GM21723 (cell line): ENCODE measurements around the gene RPL29.
A peak's percentile ranks its signal among the peaks of the same experiment; 100 is the strongest.

Experiments
- ATAC-seq: cut with Tn5 transposase; IDR thresholded peaks from one replicate; pipeline ENCODE4 v1.9.1; 2021; ENCODE audit warnings: mild to moderate bottlenecking, moderate library complexity; ENCODE audit not compliant: unreplicated experiment

Gene RPL29

DNA sequence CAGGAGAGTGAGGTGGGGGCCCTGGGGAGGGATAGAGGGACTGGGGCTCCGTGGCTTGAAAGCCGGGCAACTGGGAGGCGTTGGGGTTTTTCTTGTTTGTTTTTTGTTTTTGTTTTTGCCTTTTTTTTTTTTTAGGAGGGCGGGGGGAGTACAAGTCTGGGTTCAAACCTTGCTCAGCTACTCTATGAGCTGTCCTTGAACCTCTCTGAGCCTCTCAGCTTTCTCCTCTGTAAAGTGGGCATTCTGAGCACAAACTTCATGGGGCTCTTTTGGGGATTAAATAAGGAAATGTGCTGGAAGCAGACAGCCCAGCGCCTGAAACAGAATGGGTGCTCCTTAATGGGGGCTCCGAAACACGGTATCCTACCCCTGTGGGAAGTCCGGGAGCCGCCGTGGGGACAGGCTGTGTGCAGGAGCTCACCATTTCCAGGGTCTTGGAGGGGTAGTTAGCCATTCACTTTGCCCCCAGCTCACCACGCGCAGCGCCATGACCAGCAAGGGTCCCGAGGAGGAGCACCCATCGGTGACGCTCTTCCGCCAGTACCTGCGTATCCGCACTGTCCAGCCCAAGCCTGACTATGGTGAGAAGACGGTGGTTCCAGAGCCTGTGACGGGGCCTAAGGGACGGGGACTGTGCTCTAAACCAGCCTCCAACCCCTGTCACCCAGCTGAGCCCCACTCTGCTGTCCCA lies 12.0 kb downstream of the RPL29 start:
- ATAC-seq, result no peak

DNA sequence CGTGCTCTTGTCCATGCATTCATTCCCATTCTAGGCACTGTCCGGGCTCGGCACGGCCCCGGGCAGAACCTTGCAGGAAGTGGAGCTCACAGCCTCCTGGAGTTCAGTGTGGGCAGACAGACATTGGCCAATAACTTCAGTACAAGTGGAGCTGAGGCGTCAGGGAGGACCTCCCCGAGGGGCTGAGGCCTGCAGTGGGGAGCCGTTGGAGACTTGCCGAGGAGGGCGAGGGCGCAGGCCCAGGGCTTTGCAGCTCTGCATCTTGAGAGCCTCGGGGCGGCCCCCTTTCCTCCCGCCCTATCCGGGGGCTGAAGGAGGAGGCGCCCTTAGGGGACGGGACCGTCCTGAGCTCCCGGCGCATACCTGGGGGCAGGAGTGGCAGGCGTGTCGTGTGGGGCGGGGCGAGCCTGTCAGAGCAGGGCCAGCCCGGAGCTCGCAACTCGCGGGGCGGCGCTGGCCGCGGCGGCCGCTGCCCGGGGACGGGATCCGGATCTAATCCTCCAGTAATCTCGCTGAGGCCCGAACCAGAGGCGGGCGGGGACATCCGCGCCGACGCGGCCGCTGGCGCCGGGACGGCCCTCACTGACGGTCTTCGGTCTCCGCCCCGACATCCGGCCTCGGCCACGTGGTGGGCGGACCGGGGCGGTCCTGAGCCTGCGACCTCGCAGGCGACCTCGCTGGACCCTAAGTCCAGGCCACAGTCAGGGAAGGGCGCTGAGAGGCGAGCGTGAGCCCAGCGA lies 12.7 kb downstream of the RPL29 start, which contains the start of gene ACY1:
Gene ACY1, plus strand, starts transcription at position 698 of the 740 bp plus-strand sequence. CDS start 530 bp downstream, outside the sequence.
- peak; percentile 75 for ATAC-seq

DNA sequence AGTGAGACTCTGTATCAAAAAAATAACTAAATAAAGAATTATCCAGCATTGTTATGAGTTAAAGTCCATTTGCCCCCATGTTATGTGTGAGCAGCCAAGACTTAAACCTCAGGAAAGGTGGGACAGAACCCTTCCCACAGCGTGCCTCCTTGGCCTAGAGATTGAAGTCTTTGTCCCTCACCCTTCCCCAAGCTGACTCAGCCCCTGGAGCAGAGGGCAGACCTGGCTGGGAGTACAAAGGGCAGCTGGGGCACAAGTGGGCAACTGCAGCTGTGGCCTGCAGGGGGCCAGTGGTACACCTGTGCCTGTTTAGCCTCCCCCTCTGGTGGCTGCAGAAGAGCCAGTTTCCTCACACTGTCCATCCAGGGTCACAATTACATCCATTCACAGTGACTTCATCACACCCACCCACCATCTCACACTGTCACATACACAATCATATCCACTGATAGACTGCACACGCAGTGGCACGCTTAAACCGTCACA lies 13.3 kb downstream of the RPL29 start:
- peak; percentile 47 for ATAC-seq

DNA sequence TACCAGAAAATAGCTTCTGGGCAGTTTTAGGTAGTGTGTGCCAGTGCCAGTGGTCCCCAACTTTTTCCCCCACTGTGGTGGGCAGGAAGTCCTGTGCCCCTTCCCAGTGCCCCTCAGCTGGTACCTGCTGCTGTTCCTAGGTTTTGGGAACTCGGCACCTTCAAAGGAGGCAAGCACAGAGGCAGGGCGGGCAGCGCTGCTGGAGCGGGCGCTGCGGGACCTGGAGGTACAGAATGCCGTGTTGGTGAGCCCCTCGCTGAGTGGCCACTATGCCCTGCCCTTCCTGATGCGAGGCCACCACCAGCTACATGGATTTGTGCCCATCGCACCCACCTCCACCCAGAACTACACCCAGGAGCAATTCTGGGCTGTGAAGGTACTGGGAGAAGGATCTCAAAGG lies 15.4 kb downstream of the RPL29 start:
- ATAC-seq, result no peak

DNA sequence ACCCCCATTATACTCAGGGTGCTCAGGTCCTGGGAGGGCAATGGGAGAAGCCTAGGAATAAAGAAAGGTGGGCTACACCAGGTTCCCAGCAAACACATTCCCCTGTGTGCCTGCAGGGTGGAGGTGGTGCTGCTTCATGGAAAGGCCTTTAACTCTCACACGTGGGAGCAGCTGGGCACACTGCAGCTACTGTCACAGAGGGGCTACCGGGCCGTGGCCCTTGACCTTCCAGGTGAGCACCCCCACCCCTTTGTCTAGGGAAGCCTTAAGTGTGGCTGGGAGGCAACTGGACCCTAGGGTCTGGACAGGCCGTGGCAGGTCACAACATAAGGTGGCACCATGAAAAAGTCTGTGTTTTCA lies 17.6 kb downstream of the RPL29 start:
- ATAC-seq, result no peak

DNA sequence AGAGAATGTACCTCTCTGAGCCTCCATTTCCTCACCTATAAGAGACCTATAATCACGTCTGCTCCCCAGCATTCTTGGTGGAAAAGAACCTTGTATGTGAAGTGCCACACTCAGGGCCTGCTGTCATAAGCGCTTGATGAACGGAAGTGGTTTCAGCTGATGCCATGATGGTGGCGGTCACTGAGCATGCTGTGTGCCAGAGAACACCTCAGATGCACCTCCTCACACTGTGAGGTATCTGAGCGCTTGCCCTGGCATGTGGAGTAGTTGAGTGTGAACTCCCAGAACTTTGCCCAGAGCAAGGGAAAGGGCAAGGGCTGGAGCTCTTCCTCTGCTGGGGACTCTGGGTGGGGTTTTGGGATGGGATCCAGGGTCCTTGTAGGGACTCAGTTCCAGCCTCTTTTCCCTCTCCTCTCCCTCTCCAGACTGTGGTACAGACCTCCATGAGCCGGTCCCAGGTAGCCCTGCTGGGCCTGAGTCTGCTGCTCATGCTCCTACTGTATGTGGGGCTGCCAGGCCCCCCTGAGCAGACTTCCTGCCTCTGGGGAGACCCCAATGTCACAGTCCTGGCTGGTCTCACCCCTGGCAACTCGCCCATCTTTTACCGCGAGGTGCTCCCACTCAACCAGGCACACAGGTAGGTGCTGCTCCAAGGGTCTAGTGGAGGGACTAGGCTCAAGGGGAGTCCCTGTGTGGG lies 18.1 kb downstream of the RPL29 start:
- no peak for ATAC-seq

DNA sequence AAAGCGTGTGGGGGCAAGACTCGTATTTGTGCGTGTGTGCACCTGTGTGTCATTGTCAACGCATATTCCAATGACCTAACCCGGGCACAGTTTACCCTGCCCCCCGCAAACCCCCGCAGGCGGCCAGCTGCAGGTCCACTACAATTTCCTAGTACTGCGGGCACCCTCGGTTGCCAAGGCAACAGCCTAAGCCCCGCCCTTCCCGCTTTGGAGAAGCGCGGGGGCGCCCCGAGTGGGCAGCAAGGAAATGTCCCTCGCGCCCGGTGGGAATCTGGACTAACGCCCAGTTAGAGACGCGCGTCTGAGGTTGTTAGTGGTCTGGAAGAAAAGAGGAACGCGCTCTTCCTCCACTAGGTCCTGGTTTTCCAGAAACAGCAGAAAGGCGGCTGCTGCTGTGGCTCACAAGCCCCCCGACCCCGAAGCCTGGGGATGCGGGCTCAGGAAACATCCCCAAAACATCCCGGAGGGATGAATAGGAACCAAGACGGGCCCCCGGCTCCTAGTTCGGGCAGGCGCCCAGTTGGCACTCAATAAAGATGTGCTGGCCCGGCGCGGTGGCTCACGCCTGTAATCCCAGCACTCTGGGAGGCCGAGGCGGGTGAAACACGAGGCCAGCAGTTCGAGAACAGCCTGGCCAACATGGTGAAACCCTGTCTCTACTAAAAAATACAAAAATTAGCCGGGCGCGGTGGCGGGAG lies 19.7 kb downstream of the RPL29 start:
- ATAC-seq, result no peak

DNA sequence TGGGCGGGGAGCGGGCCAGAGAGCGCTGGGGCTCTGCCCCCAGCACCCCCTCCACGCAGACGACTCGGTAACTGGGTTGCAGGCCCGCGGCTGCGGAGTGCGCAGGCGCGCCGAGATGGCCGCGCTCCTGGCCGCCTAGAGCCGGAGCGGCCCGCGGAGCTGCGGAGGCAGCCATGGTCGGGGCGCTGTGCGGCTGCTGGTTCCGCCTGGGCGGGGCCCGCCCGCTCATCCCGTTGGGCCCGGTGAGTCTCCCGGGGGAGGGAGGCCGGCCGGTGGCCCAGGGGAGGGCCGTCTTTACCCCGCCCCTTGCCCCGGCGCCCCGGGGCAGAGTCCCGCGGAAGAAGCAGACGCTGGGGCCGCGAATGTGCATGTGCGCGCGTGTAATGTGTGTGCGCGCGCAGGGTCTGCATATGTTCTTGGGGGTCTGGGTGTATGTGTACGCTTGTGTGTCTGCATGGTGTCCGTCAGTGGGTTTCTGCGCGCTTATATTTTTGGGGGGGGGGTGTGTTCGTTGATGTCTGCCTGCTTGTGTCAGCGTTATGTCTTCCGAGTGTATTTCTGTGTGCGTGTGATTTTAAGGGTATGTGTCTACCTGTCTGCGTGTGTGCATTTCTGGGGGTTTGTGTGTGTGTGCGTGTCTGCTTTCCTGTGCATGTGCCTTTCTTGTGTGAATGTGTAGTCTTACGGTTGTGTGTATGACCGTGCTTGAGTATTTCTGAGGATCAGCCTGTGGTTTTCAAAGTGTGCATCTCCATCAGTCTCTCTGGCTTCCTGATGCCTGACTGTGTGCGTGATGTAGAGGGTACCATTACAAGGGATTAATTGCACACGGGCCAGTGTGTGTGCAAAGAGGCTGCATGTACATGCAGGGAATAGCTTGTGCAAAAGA lies 20.5 kb downstream of the RPL29 start, which contains the start of gene ABHD14A:
Gene ABHD14A, plus strand, starts transcription at position 102 of the 889 bp plus-strand sequence. Its CDS starts 72 bp downstream, at position 174.
- ATAC-seq, result peak; percentile 51

DNA sequence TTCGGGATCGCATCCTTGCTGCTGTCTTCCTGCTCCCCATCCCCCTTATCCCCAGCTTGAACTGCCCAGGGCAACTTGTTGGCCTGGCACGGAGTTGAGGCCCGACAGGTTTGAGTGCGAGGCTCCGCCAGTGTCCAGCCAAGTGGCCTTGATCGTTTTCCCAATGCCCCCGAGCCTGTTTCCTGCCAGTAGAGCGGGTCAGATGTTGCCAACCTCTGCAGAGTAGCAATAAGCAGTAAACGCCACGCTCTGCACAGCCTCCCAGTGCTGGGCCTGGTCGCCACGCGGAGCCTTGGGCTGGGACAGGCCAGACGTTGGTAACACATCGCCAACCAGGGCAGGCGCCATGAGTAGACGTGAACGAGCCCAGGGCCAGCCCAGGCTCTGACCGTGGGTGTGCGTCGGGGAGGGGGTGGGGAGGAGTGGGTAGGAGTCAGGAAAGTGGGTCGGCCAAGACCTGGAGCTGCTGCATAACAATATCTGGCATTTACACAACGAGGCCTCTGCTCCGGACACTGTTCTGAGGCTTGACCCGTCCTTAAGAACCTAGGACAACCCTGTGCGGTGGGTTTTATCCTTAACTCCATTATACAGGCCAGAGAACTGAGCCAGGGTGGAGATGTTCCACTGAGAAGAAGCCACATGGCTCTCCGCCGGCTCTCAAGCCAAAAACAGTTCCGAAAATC lies 21.3 kb downstream of the RPL29 start:
- peak; percentile 4 for ATAC-seq

DNA sequence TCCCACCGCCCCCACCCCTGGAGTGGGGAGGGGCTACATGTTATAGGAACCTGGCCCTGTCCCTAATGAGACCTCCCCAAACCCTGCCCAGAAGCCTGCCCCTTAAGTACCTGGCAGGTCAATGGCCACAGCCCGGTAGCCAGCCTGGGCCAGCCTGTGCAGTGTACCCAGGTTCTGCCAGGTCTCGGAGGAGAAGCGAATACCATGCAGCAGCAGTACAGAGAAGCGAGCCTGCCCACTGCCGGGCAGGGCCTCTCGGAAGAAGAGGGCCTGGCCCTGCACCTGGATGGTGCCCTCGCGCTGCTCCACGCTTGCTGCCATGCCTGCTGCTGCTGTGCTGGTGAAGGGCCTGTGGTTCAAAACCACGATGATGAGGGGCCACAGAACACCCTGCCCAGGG lies 24.3 kb downstream of the RPL29 start:
- no peak for ATAC-seq

DNA sequence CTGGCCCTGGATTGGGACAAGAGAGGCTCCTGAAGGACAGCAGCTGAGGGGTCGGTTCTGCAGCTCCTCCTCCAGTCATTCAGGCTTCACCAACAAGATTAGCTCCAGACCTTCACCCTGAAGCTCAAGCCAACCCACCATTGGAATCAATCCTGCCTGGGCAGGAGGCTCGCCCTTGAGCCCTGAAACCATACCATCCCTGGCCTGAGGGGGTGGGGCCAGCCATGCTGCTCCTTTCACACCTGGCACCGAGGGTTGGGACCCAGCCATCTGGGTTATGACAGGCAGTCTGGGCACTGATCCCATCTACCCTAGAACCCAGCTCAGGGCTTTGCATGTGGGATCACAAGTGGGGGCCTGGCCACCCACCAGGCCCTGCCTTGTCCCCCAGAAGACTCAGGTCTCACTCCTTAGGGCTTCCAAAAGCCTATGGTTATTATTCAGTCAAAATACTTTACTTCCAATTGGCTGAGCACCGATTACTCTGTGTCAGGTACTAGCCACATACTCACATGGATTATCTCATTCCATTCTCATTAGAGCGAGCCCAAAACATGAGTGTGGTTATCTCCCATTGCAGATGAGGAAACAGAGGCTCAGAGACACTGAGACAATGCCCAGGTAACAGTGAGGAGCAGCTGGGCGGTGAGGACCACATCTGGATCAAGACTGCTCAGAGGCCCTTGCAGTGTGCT lies 24.9 kb downstream of the RPL29 start:
- ATAC-seq, result no peak

DNA sequence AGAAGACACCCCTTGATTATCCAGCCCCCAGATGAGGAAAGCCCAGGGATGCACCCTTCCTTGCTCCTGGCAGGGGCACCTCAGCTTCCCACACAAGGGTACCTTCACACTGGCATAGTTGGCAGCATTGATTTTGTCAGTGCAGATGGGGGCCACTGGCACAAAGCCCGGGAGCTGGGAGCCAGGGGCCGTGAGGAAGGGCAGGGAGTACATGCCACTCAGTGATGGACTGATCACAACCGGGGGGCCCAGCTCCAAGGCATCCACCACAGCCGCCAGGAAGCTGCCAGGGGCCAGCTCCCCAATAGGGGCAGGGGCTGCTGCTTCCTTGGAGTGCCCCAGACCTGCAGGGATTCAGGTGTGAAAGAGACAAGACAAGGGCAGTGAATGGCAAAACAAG lies 25.9 kb downstream of the RPL29 start:
- no peak for ATAC-seq

DNA sequence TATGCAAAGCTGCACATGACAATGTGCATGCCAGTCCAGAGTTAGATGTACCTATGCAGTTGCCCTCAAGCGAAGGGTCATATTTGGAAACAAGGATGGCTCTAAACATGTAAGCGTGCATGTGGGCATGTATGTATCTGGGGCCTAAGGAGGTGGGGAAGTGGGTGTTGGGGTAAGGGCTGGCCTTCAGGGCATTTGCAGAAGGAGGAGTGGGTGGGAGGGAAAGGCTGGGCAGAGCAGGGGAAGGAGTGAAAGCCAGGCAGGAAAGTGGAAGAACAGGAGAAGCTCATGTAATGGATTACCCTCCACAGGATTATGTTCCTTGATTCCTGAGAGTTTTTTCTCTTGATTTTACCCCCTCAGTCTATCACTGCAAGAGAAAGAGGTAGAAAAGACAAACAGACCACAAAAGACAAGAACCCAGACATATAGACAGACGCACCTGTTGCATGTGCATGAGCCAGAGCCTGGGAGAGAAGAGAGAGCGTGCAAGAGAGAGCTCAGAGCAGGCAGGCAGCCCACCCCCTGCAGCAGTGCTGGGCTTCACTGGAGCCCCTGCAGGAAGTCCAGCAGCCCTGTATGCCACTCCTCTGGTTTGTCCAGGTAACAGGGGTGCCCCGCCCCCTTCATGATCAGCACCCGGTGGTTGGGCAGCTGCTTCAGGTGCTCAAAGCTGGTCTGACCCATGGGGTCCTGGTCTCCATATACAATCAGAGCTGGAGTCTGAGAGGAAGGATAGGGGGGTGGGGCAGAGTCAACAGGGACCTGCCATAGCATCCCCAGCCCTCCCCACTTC lies 26.6 kb downstream of the RPL29 start:
- ATAC-seq, result no peak

DNA sequence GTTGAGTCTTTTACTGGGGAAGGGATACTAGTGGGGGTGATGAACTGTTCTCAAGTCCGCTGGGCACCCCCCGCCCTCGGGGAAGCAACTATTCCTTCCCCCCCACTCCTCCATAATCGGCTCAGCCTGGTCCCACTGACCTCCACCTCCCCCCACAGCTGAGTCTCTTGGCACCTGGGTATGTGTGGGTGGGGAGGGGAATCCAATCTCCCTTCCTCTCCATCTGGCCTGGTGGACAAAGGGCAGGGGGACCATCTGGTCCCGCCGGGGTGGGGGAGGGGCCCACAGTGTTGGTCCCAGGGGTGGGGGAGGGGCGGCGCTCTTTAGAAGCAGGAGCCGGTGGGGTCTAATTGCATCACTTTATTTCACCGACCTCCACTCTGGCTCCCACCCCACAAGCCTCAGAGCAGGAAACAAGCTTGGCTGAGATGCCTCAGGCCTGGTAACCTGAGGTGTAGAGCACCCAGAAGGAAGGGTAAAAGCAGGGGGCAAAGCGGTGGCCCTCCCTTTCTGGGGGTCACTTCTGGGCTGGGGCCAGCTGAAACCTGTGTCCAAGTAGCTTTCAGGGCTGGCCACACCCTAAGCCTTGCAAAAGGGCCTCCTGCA lies 27.4 kb downstream of the RPL29 start:
- no peak for ATAC-seq

DNA sequence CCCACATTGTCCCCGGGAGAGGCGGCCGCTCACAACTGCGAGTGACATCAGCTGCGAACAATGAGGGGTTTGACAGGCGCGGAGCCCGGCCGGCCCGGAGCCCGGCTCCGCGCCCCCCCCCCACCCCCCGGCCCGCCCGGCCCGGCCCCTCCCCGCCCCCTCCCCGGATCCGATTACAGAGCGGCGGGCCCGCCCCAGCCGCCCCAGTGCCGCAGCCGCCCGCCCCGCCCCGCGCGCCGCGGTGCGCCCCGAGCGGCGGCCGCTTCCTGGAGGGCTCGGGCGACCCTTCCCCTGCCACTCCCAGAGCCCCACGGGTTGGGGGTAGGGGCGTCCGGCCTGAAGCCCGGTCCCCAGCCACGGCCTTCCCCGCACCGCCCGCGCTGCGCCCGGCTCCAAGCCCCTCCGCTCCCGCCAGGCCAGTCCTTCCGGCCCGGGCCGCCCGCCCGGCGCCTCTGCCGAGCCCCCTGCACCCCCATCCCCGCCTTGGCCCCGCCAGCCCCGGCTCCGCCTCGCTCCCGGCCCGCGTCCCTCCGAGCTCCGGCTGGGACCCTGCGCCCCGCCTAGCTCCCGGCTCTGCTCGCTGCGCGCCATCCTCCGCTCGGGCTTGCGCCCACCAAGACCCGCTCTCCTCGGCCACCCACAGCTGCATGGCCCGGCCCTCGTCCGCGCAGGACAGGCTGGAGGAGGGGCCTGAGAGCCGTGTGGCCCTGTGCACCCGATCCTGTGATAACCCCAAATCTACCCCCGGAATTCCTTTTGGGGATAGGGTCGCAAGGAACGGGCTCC lies 28.1 kb downstream of the RPL29 start, which contains the start of gene PCBP4:
Gene PCBP4, minus strand, starts transcription at position 71 of the 786 bp plus-strand sequence. CDS start 6,214 bp downstream, outside the sequence.
- ATAC-seq, result peak; percentile 49

DNA sequence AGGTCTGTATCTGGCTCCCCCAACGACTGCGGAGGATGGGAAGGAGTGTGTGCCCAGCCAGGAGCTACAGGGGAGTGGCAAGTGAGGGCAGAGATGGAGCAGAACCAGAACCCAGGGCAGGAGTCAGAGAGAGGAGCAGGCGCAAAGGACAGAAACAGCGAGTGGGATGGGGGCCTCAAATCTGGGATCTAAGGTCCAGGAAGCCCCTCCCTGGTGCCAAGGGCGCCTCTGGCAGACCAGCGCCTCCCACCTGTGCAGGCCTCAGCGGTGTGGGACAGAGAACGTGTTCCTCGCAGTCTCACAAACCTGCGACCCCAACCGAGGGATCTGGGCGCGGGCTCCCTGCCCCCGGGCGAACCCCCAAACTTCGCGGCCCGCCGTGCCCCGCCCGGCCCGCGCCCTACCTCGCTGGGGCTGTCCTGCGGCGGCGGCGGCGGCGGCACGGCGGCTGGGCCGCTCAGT lies 28.7 kb downstream of the RPL29 start:
- ATAC-seq, result peak; percentile 46

DNA sequence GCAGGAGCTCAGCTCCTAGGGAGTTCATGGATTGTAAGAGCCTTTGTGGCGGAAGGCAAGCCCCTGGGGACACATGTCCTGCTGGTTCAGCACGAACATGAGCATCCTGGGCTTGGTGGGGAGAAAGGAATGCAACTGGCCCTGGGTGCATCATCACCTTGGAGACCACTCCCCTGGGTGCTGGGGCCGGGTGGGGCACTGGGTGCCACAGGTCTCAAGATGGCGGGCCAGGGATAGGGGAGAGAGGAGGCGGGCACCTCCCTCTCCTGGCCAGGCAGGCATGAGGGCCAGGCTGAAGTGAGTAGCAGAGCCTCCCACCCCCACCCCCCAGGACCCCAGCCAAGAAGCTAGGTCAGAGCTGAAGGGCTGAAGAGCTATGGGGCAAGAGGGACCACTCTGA lies 29.2 kb downstream of the RPL29 start:
- no peak for ATAC-seq
